Ishikawa (cell line): Measurements from ENCODE around the gene FREM3.

Experiments used
- CEBPB ChIP-seq: IDR thresholded peaks from 2 replicates; pipeline ENCODE4 v1.6.1; 2012
- CREB1 ChIP-seq: IDR thresholded peaks from 2 replicates; pipeline ENCODE4 v1.6.1; 2012; ENCODE audit warnings: low read depth
- EGR1 ChIP-seq: IDR thresholded peaks from 2 replicates; pipeline ENCODE4 v1.6.1; 2012
- EP300 ChIP-seq: IDR thresholded peaks from 2 replicates; pipeline ENCODE4 v1.6.1; 2012; ENCODE audit warnings: borderline replicate concordance
- FOXM1 ChIP-seq: IDR thresholded peaks from 2 replicates; pipeline ENCODE4 v1.6.1; 2012; ENCODE audit warnings: low read depth, borderline replicate concordance
- NFIC ChIP-seq: IDR thresholded peaks from 2 replicates; pipeline ENCODE4 v1.6.1; 2012
- RAD21 ChIP-seq: IDR thresholded peaks from 2 replicates; pipeline ENCODE4 v1.6.1; 2012; ENCODE audit warnings: low read depth
- REST ChIP-seq: IDR thresholded peaks from 2 replicates; pipeline ENCODE4 v1.6.1; 2012; ENCODE audit warnings: low read depth, mild to moderate bottlenecking
- TAF1 ChIP-seq: IDR thresholded peaks from 2 replicates; pipeline ENCODE4 v1.6.1; 2012; ENCODE audit warnings: low read depth, mild to moderate bottlenecking
- TCF12 ChIP-seq: IDR thresholded peaks from 2 replicates; pipeline ENCODE4 v1.6.1; 2012; ENCODE audit warnings: low read depth
- TEAD4 ChIP-seq: IDR thresholded peaks from 2 replicates; pipeline ENCODE4 v1.6.1; 2012
- YY1 ChIP-seq: IDR thresholded peaks from 2 replicates; pipeline ENCODE4 v1.6.1; 2012; ENCODE audit warnings: low read depth
- ZBTB7A ChIP-seq: IDR thresholded peaks from 2 replicates; pipeline ENCODE4 v1.6.1; 2012; ENCODE audit warnings: low read depth
- TF ChIP-seq, protein P1 (sequence below): IDR thresholded peaks from 2 replicates; pipeline ENCODE4 v1.6.1; 2012
- TF ChIP-seq, protein P2 (sequence below): IDR thresholded peaks from 2 replicates; pipeline ENCODE4 v1.6.1; 2012

Gene FREM3

DNA sequence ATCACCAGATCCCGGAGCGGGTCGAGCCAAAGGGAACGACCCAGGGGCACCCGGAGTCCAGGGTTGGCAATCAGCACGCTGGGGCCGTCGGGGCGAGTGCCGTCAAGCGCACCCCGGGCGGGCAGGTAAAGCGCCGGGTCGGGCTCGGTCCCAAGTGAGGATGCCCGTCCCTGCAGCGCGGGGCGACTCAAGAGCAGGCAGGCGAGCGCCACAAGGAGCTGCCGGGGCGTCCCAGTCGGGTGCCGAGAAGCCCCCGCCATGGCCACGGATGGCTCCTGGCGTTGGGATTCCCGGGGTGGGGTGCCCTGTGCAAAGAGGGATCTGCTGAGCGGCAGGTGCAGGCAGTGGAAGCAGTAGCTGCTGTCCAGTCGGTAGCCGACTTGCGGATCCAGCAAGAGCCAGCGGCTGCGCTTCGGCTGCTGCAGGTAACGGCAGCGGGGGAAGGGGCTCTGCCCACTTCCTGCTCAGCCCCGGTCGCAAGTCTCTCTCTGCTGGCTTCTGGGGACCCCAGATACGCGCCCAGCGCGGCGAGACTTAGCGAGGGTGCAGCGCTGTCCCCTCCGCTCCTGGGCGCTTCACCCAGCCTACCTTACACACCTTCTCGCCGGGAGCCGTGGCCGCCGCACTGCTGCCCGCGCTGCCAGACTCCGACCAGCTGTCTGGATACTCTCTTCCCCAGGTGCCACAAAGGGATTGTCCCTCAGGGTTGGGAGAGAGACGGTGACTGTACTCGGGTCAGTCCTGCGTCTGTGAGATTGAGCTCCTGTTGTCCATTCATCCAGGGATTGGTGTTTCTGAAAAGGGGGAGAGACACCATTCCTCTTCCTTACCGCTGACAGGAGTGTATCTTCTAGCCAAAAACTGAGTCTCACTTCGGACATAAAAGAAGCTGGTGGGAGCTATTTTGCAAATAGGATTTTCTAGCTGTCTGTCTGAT lies at the start of gene FREM3:
TSS of gene FREM3 (minus strand) at position 260 of the 937 bp plus-strand sequence. CDS start at position 260, 0 bp downstream.
- peak; percentile 37; the same call in 1 of the 2 replicates for TF ChIP-seq REST
- TF ChIP-seq TAF1 = no peak
- TF ChIP-seq RAD21 = no peak; the same call in 1 of the 2 replicates
- TF ChIP-seq TCF12 = no peak

GRCh38 chr4:143745874-143746273 lies 45.4 kb upstream of the FREM3 start:
- TF ChIP-seq FOXM1 (no peak), RAD21 (no peak), ZBTB7A (no peak), CREB1 (no peak), EGR1 (no peak), TEAD4 (no peak), EP300 (no peak), YY1 (no peak), NFIC (no peak)
- TF ChIP-seq, protein P1, sequence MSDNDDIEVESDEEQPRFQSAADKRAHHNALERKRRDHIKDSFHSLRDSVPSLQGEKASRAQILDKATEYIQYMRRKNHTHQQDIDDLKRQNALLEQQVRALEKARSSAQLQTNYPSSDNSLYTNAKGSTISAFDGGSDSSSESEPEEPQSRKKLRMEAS = no peak
- TF ChIP-seq, protein P2, sequence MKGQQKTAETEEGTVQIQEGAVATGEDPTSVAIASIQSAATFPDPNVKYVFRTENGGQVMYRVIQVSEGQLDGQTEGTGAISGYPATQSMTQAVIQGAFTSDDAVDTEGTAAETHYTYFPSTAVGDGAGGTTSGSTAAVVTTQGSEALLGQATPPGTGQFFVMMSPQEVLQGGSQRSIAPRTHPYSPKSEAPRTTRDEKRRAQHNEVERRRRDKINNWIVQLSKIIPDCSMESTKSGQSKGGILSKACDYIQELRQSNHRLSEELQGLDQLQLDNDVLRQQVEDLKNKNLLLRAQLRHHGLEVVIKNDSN = no peak

- TF ChIP-seq EP300 (no peak), RAD21 (no peak), EGR1 (no peak), CREB1 (no peak), TAF1 (no peak), CEBPB (no peak), TCF12 (no peak), YY1 (no peak), TEAD4 (no peak), REST (no peak), NFIC (no peak), ZBTB7A (no peak), FOXM1 (no peak)
- TF ChIP-seq, protein P1 = no peak
- TF ChIP-seq, protein P2 = no peak
These were observed 43.1 kb upstream of the FREM3 start for GRCh38 chr4:143743591-143743990.

DNA sequence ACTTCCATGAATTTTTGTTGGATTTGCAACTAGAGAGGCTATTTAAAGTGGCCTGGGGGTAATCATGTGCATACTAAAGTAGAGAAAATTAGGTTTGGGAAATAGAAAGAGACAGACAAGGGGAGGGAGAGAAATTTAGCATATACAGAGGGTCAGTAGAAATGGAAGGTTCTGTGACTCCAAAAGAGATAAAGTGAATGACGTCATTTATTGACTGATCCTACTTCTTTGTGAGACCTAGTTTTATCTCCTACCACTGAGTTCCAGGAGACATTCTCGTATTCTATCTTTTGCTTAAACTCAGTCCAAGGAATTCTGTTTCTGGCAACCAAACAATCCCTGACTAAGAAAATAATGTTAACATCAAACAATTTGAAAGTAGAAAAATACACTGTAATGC lies 42.4 kb upstream of the FREM3 start:
- TF ChIP-seq RAD21 (no peak), TEAD4 (no peak), REST (no peak), FOXM1 (no peak), CEBPB (no peak), ZBTB7A (no peak), NFIC (no peak), YY1 (no peak), TAF1 (no peak), TCF12 (no peak), EP300 (no peak), CREB1 (no peak), EGR1 (no peak)
- TF ChIP-seq, protein P1 = no peak
- TF ChIP-seq, protein P2 = no peak
